Measurements from ENCODE around the gene COX19. TPM values are rescaled to one million over a fixed set of nuclear protein-coding genes. Genes with fewer than 3 reads are reported as not detected.

The COX19 gene
- total and polyA plus RNA-seq, 7 donors, result 5.1 to 12.7 (median 9.2) TPM

- Histone ChIP-seq H3K27ac (no peak overlapping the region), H3K27me3 (no peaks in the 10 kb centered on the region), H3K4me1 (peaks cover 0 to 19% (median 8%) of the 10 kb centered on the region in 4 donors), H3K4me3 (no peak overlapping the region), H3K36me3 (peaks cover 0 to 27% (median 0%) of the 10 kb centered on the region in 4 donors), H3K9me3 (no peaks in the 10 kb centered on the region)
- intact Hi-C loops (cut with DNase I), result no loop called here
- TF ChIP-seq EP300 (IDR thresholded peaks at IDR 0.05), result no peak
- no peak for TF ChIP-seq POLR2A (IDR thresholded peaks at IDR 0.05)
- no peak for TF ChIP-seq CTCF (IDR thresholded peaks at IDR 0.05)
- no peak for TF ChIP-seq POLR2AphosphoS5 (IDR thresholded peaks at IDR 0.05)
- WGBS, 2 donors, result 95 to 97% methylated on average over 25 of the region's 25 CpGs
- no peak for DNase-seq
Observed at GRCh38 chr7:1021931-1022330, 46.6 kb upstream of the COX19 start.

GRCh38 chr7:1021366-1021765, 46.0 kb upstream of the COX19 start:
- H3K4me3 ChIP-seq, result no peak overlapping the region
- no peaks in the 10 kb centered on the region for H3K9me3 ChIP-seq
- TF ChIP-seq POLR2AphosphoS5 (IDR thresholded peaks at IDR 0.05) (no peak), EP300 (IDR thresholded peaks at IDR 0.05) (no peak), POLR2A (IDR thresholded peaks at IDR 0.05) (no peak), CTCF (IDR thresholded peaks at IDR 0.05) (no peak)
- H3K4me1 ChIP-seq, result peaks cover 0 to 14% (median 3%) of the 10 kb centered on the region in 4 donors
- DNase-seq, result no peak
- no peak overlapping the region for H3K27ac ChIP-seq
- H3K27me3 ChIP-seq, result no peaks in the 10 kb centered on the region
- intact Hi-C loops (cut with DNase I), result no loop called here
- H3K36me3 ChIP-seq, result peaks cover 0 to 25% (median 0%) of the 10 kb centered on the region in 4 donors
- 97 to 98% methylated on average over 7 of the region's 7 CpGs for WGBS, 2 donors

GRCh38 chr7:1020849-1021251, 45.5 kb upstream of the COX19 start:
- no peaks in the 10 kb centered on the region for H3K27me3 ChIP-seq
- peaks cover 0 to 20% (median 0%) of the 10 kb centered on the region in 4 donors for H3K36me3 ChIP-seq
- 82 to 89% methylated on average over 7 of the region's 7 CpGs for WGBS, 2 donors
- intact Hi-C loops (cut with DNase I), result no loop called here
- no peaks in the 10 kb centered on the region for H3K9me3 ChIP-seq
- peaks cover 0 to 8% (median 0%) of the 10 kb centered on the region in 4 donors for H3K4me1 ChIP-seq
- peak in 1 of 4 experiments; percentile 32 for TF ChIP-seq CTCF (IDR thresholded peaks at IDR 0.05)
- TF ChIP-seq EP300 (IDR thresholded peaks at IDR 0.05), result no peak
- DNase-seq, result no peak
- H3K27ac ChIP-seq, result no peak overlapping the region
- H3K4me3 ChIP-seq, result no peak overlapping the region

GRCh38 chr7:1019789-1020610, 44.7 kb upstream of the COX19 start:
- TF ChIP-seq POLR2AphosphoS5 (IDR thresholded peaks at IDR 0.05) (no peak), EP300 (IDR thresholded peaks at IDR 0.05) (no peak), POLR2A (IDR thresholded peaks at IDR 0.05) (no peak), CTCF (IDR thresholded peaks at IDR 0.05) (no peak)
- H3K27ac ChIP-seq, result no peak overlapping the region
- H3K27me3 ChIP-seq, result no peaks in the 10 kb centered on the region
- peaks cover 0 to 2% (median 0%) of the 10 kb centered on the region in 4 donors for H3K4me1 ChIP-seq
- 96 to 97% methylated on average over 42 of the region's 42 CpGs for WGBS, 2 donors
- intact Hi-C loops (cut with DNase I), result no loop called here
- no peak overlapping the region for H3K4me3 ChIP-seq
- DNase-seq, result no peak
- no peaks in the 10 kb centered on the region for H3K9me3 ChIP-seq
- H3K36me3 ChIP-seq, result peaks cover 0 to 11% (median 0%) of the 10 kb centered on the region in 4 donors
